ENCODE results near the gene LDB2.

Gene LDB2

GRCh38 chr4:16713696-16714095 is 184.7 kb downstream of the LDB2 start:
- no peak for DNase-seq

DNA sequence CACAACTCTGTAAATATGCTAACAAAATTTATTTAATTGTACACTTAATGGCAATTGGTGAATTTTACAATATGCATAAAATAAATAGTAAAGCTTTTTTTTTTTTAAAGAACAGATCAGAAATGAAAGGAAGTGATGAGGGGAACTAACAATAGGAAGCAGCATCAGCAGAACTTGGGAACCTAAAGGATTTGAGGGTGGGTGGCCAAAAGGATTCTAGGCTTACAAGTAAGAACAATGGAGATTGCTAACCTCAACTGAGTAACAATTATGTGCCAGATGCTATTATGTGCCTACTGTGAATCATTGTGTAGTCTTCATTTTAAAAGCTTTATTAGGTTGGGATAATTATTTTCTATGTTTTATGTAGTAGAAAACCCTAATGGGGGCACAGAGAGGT is 185.2 kb downstream of the LDB2 start:
- no peak for DNase-seq

- no peak for DNase-seq
These were observed 188.2 kb downstream of the LDB2 start for GRCh38 chr4:16710198-16710597.

DNA sequence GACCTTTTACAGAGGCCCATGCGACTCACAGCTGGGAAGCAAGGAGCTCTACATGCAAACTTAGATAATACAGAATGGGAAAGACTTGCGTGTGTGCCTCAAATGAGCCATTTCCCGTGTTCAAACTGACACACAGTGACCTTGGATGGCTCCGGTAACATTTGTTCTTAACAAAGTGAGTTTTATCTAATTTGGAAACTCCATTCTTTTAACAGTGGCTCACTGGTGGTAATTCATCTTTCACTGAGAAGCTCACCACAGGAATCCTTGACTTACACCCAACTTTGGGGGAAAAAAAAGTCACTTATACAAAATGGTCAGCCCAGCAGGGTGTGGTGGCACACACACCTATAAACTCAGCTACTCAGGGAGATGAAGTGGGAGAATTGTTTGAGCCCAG is 190.6 kb downstream of the LDB2 start:
- no peak for DNase-seq

DNA sequence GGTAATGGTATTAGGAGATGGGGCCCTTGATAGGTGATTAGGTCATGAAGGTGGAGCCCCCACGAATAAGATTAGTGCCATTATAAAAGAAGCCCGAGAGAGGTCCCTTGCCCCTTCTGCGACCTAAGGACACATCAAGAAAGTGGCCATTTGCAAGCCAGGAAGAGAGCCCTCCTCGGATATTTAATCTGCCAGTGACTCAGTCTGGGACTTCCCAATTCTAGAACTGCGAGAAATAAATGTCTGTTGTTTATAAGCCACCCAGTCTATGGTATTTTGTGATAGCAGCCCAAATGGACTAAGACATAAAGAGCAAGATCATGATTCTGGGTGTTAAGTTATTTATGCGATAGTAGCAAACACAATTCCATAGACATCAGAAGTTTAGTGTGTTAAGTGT is 192.2 kb downstream of the LDB2 start:
- no peak for DNase-seq

GRCh38 chr4:16705341-16705740 is 193.1 kb downstream of the LDB2 start:
- no peak for DNase-seq

- DNase-seq = no peak
These were observed 194.0 kb downstream of the LDB2 start for GRCh38 chr4:16704489-16704888.

- no peak for DNase-seq
These were observed 202.5 kb downstream of the LDB2 start for GRCh38 chr4:16695896-16696295.

- DNase-seq = no peak
These were observed 203.6 kb downstream of the LDB2 start for GRCh38 chr4:16694884-16695276.

DNA sequence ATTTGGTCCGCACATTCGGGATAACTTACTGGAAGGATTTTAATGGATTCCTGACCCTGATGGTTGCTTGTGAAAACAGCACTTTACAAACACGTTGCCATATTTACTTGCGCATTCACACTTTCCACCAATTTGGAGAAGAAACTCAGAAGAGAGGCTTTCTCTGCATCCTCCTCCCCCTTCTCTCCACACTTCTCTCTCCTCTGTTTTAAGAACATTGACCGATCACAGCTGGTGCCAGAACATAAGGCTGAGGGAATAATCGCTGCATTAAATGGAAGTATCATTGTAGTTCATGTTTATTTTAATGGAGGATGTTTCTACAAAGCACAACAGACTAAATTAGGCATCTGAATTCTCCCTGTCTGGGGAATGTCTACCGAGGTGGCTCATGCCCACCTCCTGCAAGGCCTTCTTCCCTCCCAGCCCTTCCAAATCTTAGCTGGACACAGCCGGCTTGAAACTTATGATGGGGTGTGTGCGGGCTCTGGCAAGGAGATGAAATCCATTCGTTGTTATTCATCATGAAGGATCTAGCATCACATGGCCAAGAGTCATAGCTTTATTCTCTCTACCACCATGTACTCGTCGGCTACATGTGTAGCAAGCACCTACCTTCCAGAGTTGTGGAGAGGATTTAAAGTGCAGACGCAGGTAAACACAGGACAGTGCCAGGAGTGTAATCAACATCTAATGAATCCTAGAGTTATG is 204.1 kb downstream of the LDB2 start:
- DNase-seq = no peak

DNA sequence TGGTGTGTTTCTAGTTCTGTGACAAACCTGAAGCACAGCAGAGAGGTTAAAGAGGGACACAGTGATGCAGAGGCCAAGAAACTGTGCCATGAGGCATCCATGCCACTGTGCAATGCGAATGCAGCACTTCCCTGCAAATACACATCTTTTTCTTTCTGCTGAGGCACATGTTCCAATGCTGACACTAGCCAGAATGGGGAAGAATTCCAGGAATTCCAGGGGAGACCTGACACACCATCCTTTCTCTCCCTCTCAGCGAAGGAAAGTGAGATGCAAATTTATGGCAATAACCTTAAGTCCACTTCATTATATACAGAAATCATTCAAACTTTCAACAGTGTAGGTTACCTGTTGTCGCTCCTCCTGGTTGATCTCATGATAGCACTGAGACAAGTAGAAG is 204.8 kb downstream of the LDB2 start:
- no peak for DNase-seq

- DNase-seq = no peak
These were observed 205.4 kb downstream of the LDB2 start for GRCh38 chr4:16692961-16693506.

DNA sequence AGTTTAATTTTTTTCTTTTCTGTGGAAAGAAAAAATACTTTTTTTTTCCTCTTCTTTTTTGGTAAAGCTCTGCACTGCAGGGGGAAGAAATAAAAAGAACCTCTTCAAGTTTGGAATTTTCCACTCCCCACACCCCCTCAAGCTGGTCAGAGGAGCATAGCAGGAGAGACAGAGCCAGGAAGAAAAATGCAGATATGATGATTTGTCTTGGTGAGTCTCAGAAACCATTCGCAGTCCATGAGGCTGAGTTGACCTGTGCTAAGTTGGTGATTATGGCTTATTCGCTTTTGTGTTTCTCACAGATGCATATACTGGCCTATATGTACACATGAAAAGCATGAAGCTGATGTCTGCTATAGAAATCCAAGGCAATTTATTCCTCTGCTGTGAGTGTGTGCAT is 205.9 kb downstream of the LDB2 start:
- no peak for DNase-seq

DNA sequence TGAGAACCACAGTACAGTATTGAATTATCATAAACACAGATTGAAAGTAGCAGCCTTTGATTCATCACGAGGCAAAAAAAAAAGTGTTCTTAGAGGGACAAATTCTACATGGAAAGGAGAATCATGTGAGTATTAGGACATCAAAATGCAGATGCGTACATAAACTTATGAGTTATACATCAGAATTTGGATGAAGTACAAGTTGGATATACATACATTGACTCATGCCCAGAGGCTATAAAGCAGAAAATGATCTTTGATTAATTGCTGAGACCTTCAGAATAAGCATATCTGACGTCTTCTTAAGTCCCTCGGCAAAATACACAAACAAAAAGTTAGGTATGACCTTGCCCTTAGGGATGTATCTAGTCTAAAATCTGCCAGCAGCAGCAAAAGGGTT is 206.4 kb downstream of the LDB2 start:
- DNase-seq = no peak

- no peak for DNase-seq
These were observed 207.0 kb downstream of the LDB2 start for GRCh38 chr4:16691450-16691849.

DNA sequence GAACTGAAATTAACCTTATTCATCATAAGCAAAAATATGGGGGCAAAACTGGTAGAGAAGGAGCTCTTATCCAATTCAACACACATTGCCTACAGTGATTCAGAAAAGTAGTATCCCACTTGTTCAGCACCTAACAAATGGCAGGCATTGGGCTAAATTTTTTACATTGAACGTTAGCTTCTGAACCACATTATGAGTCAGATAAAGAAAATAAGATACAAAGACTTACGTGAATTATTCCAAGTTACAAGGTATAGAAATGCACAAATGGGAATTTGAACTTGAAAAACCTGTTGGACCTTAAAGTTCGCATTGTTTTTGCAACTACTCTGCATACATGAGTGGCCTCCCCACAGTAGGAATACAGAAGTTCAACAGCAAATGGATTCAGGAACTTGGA is 210.6 kb downstream of the LDB2 start:
- DNase-seq = no peak

DNA sequence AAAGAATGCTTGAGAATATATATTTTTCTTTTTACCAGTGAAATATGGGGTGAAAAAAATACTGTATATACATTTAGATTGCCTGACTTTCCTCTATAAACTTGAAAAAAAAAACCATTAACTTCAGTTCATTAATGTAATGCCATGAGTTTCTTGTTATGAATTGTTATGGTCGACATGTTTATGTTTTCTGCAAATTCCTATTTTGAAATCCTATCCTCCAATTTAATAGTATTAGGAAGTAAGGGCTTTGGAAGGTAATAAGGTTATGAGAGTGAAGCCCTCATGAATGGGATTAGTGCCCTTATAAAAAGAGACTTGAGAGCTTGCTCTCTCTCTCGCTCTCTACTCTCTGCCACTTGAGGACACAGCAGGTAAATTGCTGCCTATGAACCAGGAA is 211.4 kb downstream of the LDB2 start:
- DNase-seq = no peak

DNA sequence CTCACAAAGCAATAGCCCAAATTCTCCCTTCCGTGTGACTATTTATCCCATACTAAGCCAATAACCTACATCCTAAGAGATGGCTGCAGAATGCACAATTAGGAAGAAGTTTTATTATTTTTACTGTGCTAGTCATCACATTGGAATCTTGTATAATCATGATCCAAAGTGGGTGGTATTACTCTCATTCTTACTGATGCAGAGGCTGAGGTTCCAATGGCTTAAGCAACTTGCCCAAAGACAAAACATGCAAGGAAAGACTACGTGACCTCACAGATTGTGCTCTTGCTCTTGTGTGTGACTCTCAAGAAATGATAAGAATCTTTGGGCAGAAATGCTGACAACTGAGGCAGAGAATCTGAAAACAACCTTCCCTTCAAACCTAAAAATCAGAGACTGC is 212.2 kb downstream of the LDB2 start:
- DNase-seq = no peak

GRCh38 chr4:16685536-16685935 is 212.9 kb downstream of the LDB2 start:
- no peak for DNase-seq

GRCh38 chr4:16684935-16685334 is 213.5 kb downstream of the LDB2 start:
- DNase-seq = no peak

DNA sequence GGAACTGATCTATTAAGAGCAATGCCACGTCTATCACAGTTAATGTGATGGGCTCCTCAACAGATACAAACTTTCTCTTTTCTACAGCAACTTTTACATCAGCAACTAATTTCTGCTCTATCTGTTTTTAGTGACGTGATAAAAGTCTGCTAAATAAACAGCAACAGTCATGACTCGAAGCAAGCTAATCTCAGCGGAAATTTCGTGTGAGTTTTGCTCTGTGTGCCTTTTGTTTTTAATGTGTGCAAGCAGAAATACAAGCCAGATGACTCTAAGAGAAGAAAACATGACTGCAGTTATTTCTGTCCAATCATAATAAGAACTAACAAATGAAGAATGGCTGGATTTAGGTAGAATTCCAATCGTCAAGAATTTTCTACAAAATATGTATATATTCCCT is 214.3 kb downstream of the LDB2 start:
- no peak for DNase-seq

- DNase-seq = no peak
These were observed 215.5 kb downstream of the LDB2 start for GRCh38 chr4:16682975-16683374.

GRCh38 chr4:16677001-16677944 is 221.2 kb downstream of the LDB2 start:
- no peak for DNase-seq

DNA sequence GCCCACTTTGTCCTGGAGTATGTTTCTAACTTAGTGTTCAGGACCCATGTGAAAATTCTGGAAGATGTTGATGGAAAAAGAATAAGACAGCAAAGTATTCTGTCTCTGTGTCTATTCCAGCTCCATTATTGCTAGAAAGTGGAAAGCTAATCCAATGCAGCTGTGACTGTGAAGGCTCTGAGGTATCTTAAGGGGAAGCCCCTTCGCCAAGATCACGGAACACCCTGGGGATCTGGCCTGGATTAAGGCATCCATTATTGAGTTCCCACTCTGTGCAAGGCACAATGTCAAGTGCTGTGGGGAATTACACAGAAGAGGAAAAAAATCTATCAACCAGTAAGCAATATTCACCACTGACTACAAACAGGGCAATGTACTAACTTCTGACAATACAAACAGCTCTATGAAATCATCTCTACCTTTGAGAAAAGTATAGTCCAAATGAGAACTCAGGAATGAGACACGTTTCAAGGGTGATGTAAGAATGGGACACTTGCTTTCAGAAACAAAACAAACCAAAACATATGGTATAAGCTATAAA is 222.1 kb downstream of the LDB2 start:
- DNase-seq = no peak

Measured in bone marrow (tissue), 2 donors.